GM23338 (cell line): Measurements from ENCODE around the gene DOCK4. TPM values are rescaled to one million over a fixed set of nuclear protein-coding genes. Genes with fewer than 3 reads are reported as not detected.

ENCODE experiments used
- ATAC-seq: fragments of 200-7000 bp; cut with Tn5 transposase; 3 replicates; pipeline ENCODE4 v1.9.1; 2020
- DNase-seq: peaks from one replicate; pipeline ENCODE4 v3.0.0-alpha.2; 2015; ENCODE audit warnings: low spot score
- H2AFZ ChIP-seq: fragments of 200-600 bp; sonication (generic); 2 replicates; pipeline ENCODE4 v1.8.0; 2016; ENCODE audit warnings: antibody characterized with exemption, mild to moderate bottlenecking, moderate library complexity
- H3F3A ChIP-seq: fragments of 200-600 bp; sonication (generic); replicated peaks from 2 replicates; pipeline ENCODE4 v1.8.0; 2017; ENCODE audit warnings: antibody characterized with exemption, mixed run types, low read depth
- H3K27ac ChIP-seq: fragments of 200-600 bp; sonication (generic); 2 replicates; pipeline ENCODE4 v1.6.1; 2016; ENCODE audit warnings: low read depth
- H3K27me3 ChIP-seq: fragments of 200-600 bp; sonication (generic); 2 replicates; pipeline ENCODE4 v1.8.0; 2016; ENCODE audit warnings: mild to moderate bottlenecking, mixed run types, moderate library complexity; ENCODE audit not compliant: insufficient read depth
- H3K36me3 ChIP-seq: fragments of 200-600 bp; sonication (generic); 2 replicates; pipeline ENCODE4 v1.8.0; 2016; ENCODE audit warnings: mild to moderate bottlenecking; ENCODE audit not compliant: insufficient read depth
- H3K4me1 ChIP-seq: fragments of 200-600 bp; sonication (generic); 2 replicates; pipeline ENCODE4 v1.8.0; 2016; ENCODE audit warnings: mild to moderate bottlenecking, moderate library complexity; ENCODE audit not compliant: insufficient read depth
- H3K4me2 ChIP-seq: fragments of 200-600 bp; sonication (generic); 2 replicates; pipeline ENCODE4 v1.7.1; 2017; ENCODE audit warnings: mixed run types
- H3K4me3 ChIP-seq: fragments of 200-600 bp; sonication (generic); 2 replicates; pipeline ENCODE4 v1.6.1; 2016; ENCODE audit warnings: mixed run types
- H3K79me2 ChIP-seq: fragments of 200-600 bp; sonication (generic); replicated peaks from 2 replicates; pipeline ENCODE4 v1.8.0; 2017; ENCODE audit warnings: mild to moderate bottlenecking; ENCODE audit not compliant: insufficient read depth
- H3K9me2 ChIP-seq: fragments of 200-600 bp; sonication (generic); 2 replicates; pipeline ENCODE4 v1.8.0; 2017; ENCODE audit not compliant: insufficient read depth
- H4K20me1 ChIP-seq: fragments of 200-600 bp; sonication (generic); replicated peaks from 2 replicates; pipeline ENCODE4 v1.8.0; 2017; ENCODE audit warnings: mild to moderate bottlenecking; ENCODE audit not compliant: insufficient read depth
- H3K27ac Mint-ChIP-seq: 2 replicates; pipeline ENCODE4 v1.8.0; 2020; ENCODE audit warnings: inconsistent platforms, mild to moderate bottlenecking, moderate library complexity, mixed read lengths
- H3K27me3 Mint-ChIP-seq: 3 replicates; pipeline ENCODE4 v1.8.0; 2022; ENCODE audit warnings: low read depth, mild to moderate bottlenecking, moderate library complexity, mixed read lengths, inconsistent platforms; ENCODE audit not compliant: insufficient read depth, poor library complexity
- H3K36me3 Mint-ChIP-seq: 3 replicates; pipeline ENCODE4 v1.8.0; 2021; ENCODE audit warnings: low read depth, mild to moderate bottlenecking, inconsistent platforms, moderate library complexity, mixed read lengths
- H3K4me1 Mint-ChIP-seq: 3 replicates; pipeline ENCODE4 v1.8.0; 2020; ENCODE audit warnings: mild to moderate bottlenecking, inconsistent platforms, mixed read lengths
- H3K4me3 Mint-ChIP-seq: 3 replicates; pipeline ENCODE4 v1.8.0; 2021; ENCODE audit warnings: moderate library complexity, mild to moderate bottlenecking, inconsistent platforms, mixed read lengths
- H3K9me3 Mint-ChIP-seq: 3 replicates; pipeline ENCODE4 v1.8.0; 2020; ENCODE audit warnings: moderate library complexity, mild to moderate bottlenecking, inconsistent platforms, mixed read lengths
- CREB1 ChIP-seq: fragments of 250-450 bp; sonication (Bioruptor Pico); IDR thresholded peaks from 2 replicates; pipeline ENCODE4 v1.5.0; 2020; ENCODE audit warnings: low read depth, mild to moderate bottlenecking, moderate library complexity
- ETS1 ChIP-seq: IDR thresholded peaks from 2 replicates; pipeline ENCODE4 v1.6.1; 2016; ENCODE audit warnings: antibody characterized with exemption
- EZH2phosphoT487 ChIP-seq: fragments of 200-600 bp; sonication (generic); IDR thresholded peaks from one replicate; pipeline ENCODE4 v1.8.1; 2018; ENCODE audit warnings: antibody characterized with exemption; ENCODE audit not compliant: unreplicated experiment
- JUNB ChIP-seq: IDR thresholded peaks from one replicate; pipeline ENCODE4 v1.6.1; 2016; ENCODE audit warnings: antibody characterized with exemption; ENCODE audit not compliant: unreplicated experiment
- NANOG ChIP-seq: IDR thresholded peaks from 2 replicates; pipeline ENCODE4 v1.6.1; 2016; ENCODE audit warnings: antibody characterized with exemption, borderline replicate concordance
- REST ChIP-seq: IDR thresholded peaks from one replicate; pipeline ENCODE4 v1.6.1; 2018; ENCODE audit warnings: antibody characterized with exemption; ENCODE audit not compliant: unreplicated experiment
- STAT1 ChIP-seq: IDR thresholded peaks from one replicate; pipeline ENCODE4 v1.6.1; 2016; ENCODE audit warnings: antibody characterized with exemption; ENCODE audit not compliant: unreplicated experiment
- ZNF331 ChIP-seq: fragments of 250-450 bp; sonication (Bioruptor Pico); IDR thresholded peaks from 2 replicates; pipeline ENCODE4 v1.5.0; 2020; ENCODE audit warnings: low read depth, mild to moderate bottlenecking, moderate library complexity
- ZNF462 ChIP-seq: fragments of 250-450 bp; sonication (Bioruptor Pico); IDR thresholded peaks from 2 replicates; pipeline ENCODE4 v1.5.0; 2020; ENCODE audit warnings: mild to moderate bottlenecking, moderate library complexity
- polyA plus RNA-seq: library from polyadenylated mRNA; unstranded; fragments of >200 nt; fragmentation: Nextera tagmentation; extraction: Ambion mirVana; gene quantifications from 2 replicates; pipeline ENCODE4 v1.2.1, GENCODE V29; 2016
- total RNA-seq: library from RNA; depleted of rRNA; stranded (reverse); fragments of >200 nt; shearing (Covaris generic); gene quantifications from 2 replicates; pipeline ENCODE4 v1.2.3, GENCODE V29; 2014

DOCK4 gene
- total and polyA plus RNA-seq, 2 experiments from 2014 or later = 6.3 to 33.8 TPM

GRCh38 chr7:112182749-112183148 is 23.4 kb downstream of the DOCK4 start (continued):
- TF ChIP-seq ZNF462 (CRISPR knock-in tag) (no peak), ZNF331 (CRISPR knock-in tag) (no peak), STAT1 (no peak), NANOG (no peak), ETS1 (no peak), CREB1 (CRISPR knock-in tag) (no peak), EZH2phosphoT487 (no peak), JUNB (no peak)

- no peak overlapping the region for H3K4me3 ChIP-seq
- H3K79me2 ChIP-seq = peaks cover 91% of the 10 kb centered on the region
- H3K4me2 ChIP-seq = no peak overlapping the region
- no peaks in the 10 kb centered on the region for H3K36me3 Mint-ChIP-seq
- H3K9me3 Mint-ChIP-seq = no peaks in the 10 kb centered on the region
- no peaks in the 10 kb centered on the region for H3K9me2 ChIP-seq
- peaks cover 6% of the 10 kb centered on the region; the same call in 1 of the 2 replicates for H4K20me1 ChIP-seq
- no peaks in the 10 kb centered on the region for H3F3A ChIP-seq
- H3K4me3 Mint-ChIP-seq = no peak overlapping the region
- ATAC-seq (no peak), DNase-seq (no peak)
- no peak overlapping the region for H2AFZ ChIP-seq
- H3K27ac ChIP-seq = no peak overlapping the region
- H3K4me1 Mint-ChIP-seq = peaks cover 47% of the 10 kb centered on the region
- H3K27ac Mint-ChIP-seq = no peak overlapping the region
- H3K27me3 ChIP-seq = no peaks in the 10 kb centered on the region
- H3K36me3 ChIP-seq = no peaks in the 10 kb centered on the region
- peaks cover 15% of the 10 kb centered on the region; the same call in 1 of the 2 replicates for H3K4me1 ChIP-seq
- H3K27me3 Mint-ChIP-seq = peaks cover 2% of the 10 kb centered on the region
- TF ChIP-seq JUNB = no peak
- no peak for TF ChIP-seq NANOG
- no peak for TF ChIP-seq ETS1
- TF ChIP-seq REST = no peak
Observed at GRCh38 chr7:112180223-112180622, 26.0 kb downstream of the DOCK4 start.
